Panc1 (cell line): ENCODE measurements around the gene PCGF6. TPM values are rescaled to one million over a fixed set of nuclear protein-coding genes. Genes with fewer than 3 reads are reported as not detected.
A peak's percentile ranks its signal among the peaks of the same experiment; 100 is the strongest.

Source experiments
- ATAC-seq: fragments of 200-7000 bp; cut with Tn5 transposase; 2 replicates; pipeline ENCODE4 v1.9.1; 2020; ENCODE audit warnings: mild to moderate bottlenecking, moderate library complexity
- BruUV-seq: library from RNA; stranded (reverse); fragments of 400-500 nt; replicated peaks from 2 replicates; lab custom pipeline; 2021; lab: Mats Ljungman, UMichigan
- CTCF ChIA-PET: fragments of 300-600 bp; sonication (Branson Sonifier 250); formaldehyde crosslinking; loops from one replicate; lab custom pipeline; 2022; ENCODE audit warnings: antibody characterized with exemption; lab: Charles Lee
- POLR2A ChIA-PET: fragments of 300-600 bp; sonication (Branson Sonifier 250); formaldehyde crosslinking; loops from one replicate; lab custom pipeline; 2022; ENCODE audit warnings: antibody characterized with exemption; lab: Charles Lee
- DNase-seq: peaks from one replicate; pipeline ENCODE4 v3.0.0-alpha.2; 2010; ENCODE audit warnings: low read depth, low spot score
- H3K27ac ChIP-seq: 2 replicates; pipeline ENCODE4 v1.5.1; 2011; ENCODE audit warnings: mild to moderate bottlenecking, low read length, inconsistent platforms
- H3K27me3 ChIP-seq: fragments of 200-500 bp; sonication (Bioruptor generic); 2 replicates; pipeline ENCODE4 v1.6.0; 2014; ENCODE audit warnings: low read length, inconsistent platforms; ENCODE audit not compliant: control insufficient read depth, insufficient read depth
- H3K36me3 ChIP-seq: fragments of 200-500 bp; sonication (Bioruptor generic); 2 replicates; pipeline ENCODE4 v1.5.1; 2014; ENCODE audit warnings: inconsistent platforms, mild to moderate bottlenecking, low read length, moderate library complexity; ENCODE audit not compliant: control insufficient read depth, insufficient read depth
- H3K4me1 ChIP-seq: 2 replicates; pipeline ENCODE4 v1.5.1; 2011; ENCODE audit warnings: inconsistent platforms, mild to moderate bottlenecking, low read length, moderate library complexity; ENCODE audit not compliant: control insufficient read depth, insufficient read depth
- H3K4me3 ChIP-seq, 2 experiments: 2 replicates each; pipeline ENCODE4 v1.5.1; 2011 to 2012; ENCODE audit warnings: low read depth in 2 of 2, low read length in 2 of 2, mild to moderate bottlenecking in 2 of 2, inconsistent platforms in 1 of 2, moderate library complexity in 1 of 2
- H3K9me3 ChIP-seq: fragments of 200-500 bp; sonication (Bioruptor generic); 2 replicates; pipeline ENCODE4 v1.5.1; 2014; ENCODE audit warnings: low read depth, mild to moderate bottlenecking, inconsistent platforms, low read length, moderate library complexity; ENCODE audit not compliant: control insufficient read depth, insufficient read depth
- CTCF ChIP-seq: fragments of 450-650 bp; IDR thresholded peaks from 2 replicates; pipeline ENCODE4 v1.5.1; 2017; ENCODE audit warnings: mild to moderate bottlenecking
- POLR2AphosphoS5 ChIP-seq: IDR thresholded peaks from 2 replicates; pipeline ENCODE4 v1.6.1; 2012; ENCODE audit warnings: mild to moderate bottlenecking, low read depth, low read length, moderate library complexity
- REST ChIP-seq, 2 experiments: IDR thresholded peaks; 2 replicates each; pipeline ENCODE4 v1.6.1; 2011 to 2012; ENCODE audit warnings: low read depth in 2 of 2, control low read depth in 1 of 2, low read length in 1 of 2, mild to moderate bottlenecking in 1 of 2, moderate library complexity in 1 of 2; ENCODE audit not compliant: insufficient read depth in 1 of 2
- SIN3A ChIP-seq: IDR thresholded peaks from 2 replicates; pipeline ENCODE4 v1.6.1; 2012; ENCODE audit warnings: low read depth, mild to moderate bottlenecking, low read length, moderate library complexity, borderline replicate concordance; ENCODE audit not compliant: insufficient read depth
- TCF7L2 ChIP-seq: IDR thresholded peaks from 2 replicates; pipeline ENCODE4 v1.6.1; 2011; ENCODE audit warnings: mild to moderate bottlenecking, low read depth, low read length, inconsistent platforms
- in situ Hi-C: cut with HindIII; loops from 2 replicates; pipeline ENCODE4 v1.10.0; 2016; ENCODE audit warnings: low sequenced_read_pairs, low pct_unique_long_range_greater_than_20kb
- intact Hi-C: fragments of 100-400 bp; cut with micrococcal nuclease; formaldehyde crosslinking; loops from one replicate; pipeline ENCODE4 v1.10.0; 2022; ENCODE audit not compliant: unreplicated experiment
- total RNA-seq: library from RNA; stranded (reverse); gene quantifications from one replicate; pipeline ENCODE4 v1.2.1, GENCODE V29; 2021; ENCODE audit not compliant: unreplicated experiment

PCGF6 gene
- total RNA-seq, 1 experiment from 2014 or later, result 18.0 TPM

GRCh38 chr10:103254538-103255325 is 96.2 kb downstream of the PCGF6 start:
- no peaks in the 10 kb centered on the region for H3K9me3 ChIP-seq
- ChIA-PET CTCF (no interaction called here), POLR2A (interaction anchor here (0.6 kb wide), 1 partner anchor 65 kb away, joined by 9 read pairs; no protein-coding TSS in a partner anchor)
- H3K4me1 ChIP-seq, result no peaks in the 10 kb centered on the region
- in situ Hi-C loops, result no loop called here
- BruUV-seq, result no TSS peak
- intact Hi-C loops, result no loop called here
- no peak overlapping the region for H3K27ac ChIP-seq
- H3K4me3 ChIP-seq, result no peak overlapping the region
- H3K36me3 ChIP-seq, result no peaks in the 10 kb centered on the region
- ATAC-seq, result peak; percentile 30; the same call in 1 of the 2 replicates
- H3K27me3 ChIP-seq, result no peaks in the 10 kb centered on the region
- no peak for TF ChIP-seq SIN3A
- no peak for TF ChIP-seq POLR2AphosphoS5
- TF ChIP-seq REST (IDR thresholded peaks at IDR 0.05; ENCODE audit: insufficient read depth in 1 of 2, low read depth in 2 of 2, low read length in 1 of 2), result no peak
- TF ChIP-seq TCF7L2, result no peak
- TF ChIP-seq CTCF, result no peak
- DNase-seq, result no peak

GRCh38 chr10:103254113-103254512 is 96.8 kb downstream of the PCGF6 start:
- intact Hi-C loops, result no loop called here
- Histone ChIP-seq H3K4me1 (no peaks in the 10 kb centered on the region), H3K27me3 (no peaks in the 10 kb centered on the region), H3K27ac (no peak overlapping the region), H3K4me3 (no peak overlapping the region), H3K36me3 (no peaks in the 10 kb centered on the region), H3K9me3 (no peaks in the 10 kb centered on the region)
- in situ Hi-C loops, result no loop called here
- DNase-seq (no peak), ATAC-seq (no peak)
- TF ChIP-seq CTCF (no peak), SIN3A (no peak), POLR2AphosphoS5 (no peak), TCF7L2 (no peak), REST (IDR thresholded peaks at IDR 0.05; ENCODE audit: insufficient read depth in 1 of 2, low read depth in 2 of 2, low read length in 1 of 2) (no peak)
- POLR2A ChIA-PET, result interaction anchor here (0.6 to 0.7 kb wide), 2 partner anchors 64 to 71 kb away, joined by 3 to 9 read pairs; no protein-coding TSS in a partner anchor
- BruUV-seq, result no TSS peak
- CTCF ChIA-PET, result no interaction called here
